Coronary artery (tissue), 2 donors: ENCODE results near the gene POLA2.

Experiments
- DNase-seq: peaks from one replicate; pipeline ENCODE4 v3.0.0-alpha.2; 2017; ENCODE audit warnings: low spot score
- H3K27ac ChIP-seq, 2 donors: fragments of 200-600 bp; sonication (generic); one replicate each; pipeline ENCODE4 v1.5.1; 2016 to 2019
- H3K4me3 ChIP-seq: fragments of 200-600 bp; sonication (generic); 2 replicates; pipeline ENCODE4 v1.5.1; 2016; ENCODE audit warnings: mild to moderate bottlenecking, moderate library complexity
- CTCF ChIP-seq: fragments of 200-600 bp; sonication (generic); IDR thresholded peaks from one replicate; pipeline ENCODE4 v1.5.1; 2019; ENCODE audit warnings: antibody characterized with exemption

Gene POLA2

DNA sequence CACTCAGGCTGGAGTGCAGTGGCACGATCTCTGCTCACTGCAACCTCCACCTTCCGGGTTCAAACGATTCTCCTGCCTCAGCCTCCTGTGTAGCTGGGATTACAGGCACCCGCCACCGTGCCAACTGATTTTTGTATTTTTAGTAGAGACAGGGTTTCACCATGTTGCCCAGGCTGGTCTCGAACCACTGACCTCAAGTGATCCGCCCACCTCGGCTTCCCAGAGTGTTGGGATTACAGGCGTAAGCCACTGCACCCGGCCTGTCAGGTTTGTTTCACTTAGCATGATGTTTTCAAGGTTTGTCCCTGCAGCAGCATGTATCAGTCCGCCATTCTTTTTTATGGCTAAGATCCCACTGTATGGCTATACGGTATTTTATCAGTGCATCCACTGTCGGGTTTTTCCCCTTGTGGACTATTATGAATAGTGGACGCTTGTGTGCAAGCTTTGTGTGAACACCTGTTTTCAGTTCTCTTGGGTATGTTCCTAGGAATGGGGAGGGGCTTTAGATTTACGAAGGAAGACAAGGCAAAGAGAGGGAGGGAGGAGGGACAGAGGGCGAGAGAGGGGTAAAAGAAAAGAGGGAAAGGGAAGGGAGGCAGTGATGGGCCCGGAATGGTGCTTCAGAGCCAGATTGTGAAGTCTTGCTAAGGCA, 39.0 kb downstream of the POLA2 start:
- TF ChIP-seq CTCF = no peak
- no peak overlapping the region for H3K27ac ChIP-seq
- no peak for DNase-seq
- H3K4me3 ChIP-seq = no peak overlapping the region

DNA sequence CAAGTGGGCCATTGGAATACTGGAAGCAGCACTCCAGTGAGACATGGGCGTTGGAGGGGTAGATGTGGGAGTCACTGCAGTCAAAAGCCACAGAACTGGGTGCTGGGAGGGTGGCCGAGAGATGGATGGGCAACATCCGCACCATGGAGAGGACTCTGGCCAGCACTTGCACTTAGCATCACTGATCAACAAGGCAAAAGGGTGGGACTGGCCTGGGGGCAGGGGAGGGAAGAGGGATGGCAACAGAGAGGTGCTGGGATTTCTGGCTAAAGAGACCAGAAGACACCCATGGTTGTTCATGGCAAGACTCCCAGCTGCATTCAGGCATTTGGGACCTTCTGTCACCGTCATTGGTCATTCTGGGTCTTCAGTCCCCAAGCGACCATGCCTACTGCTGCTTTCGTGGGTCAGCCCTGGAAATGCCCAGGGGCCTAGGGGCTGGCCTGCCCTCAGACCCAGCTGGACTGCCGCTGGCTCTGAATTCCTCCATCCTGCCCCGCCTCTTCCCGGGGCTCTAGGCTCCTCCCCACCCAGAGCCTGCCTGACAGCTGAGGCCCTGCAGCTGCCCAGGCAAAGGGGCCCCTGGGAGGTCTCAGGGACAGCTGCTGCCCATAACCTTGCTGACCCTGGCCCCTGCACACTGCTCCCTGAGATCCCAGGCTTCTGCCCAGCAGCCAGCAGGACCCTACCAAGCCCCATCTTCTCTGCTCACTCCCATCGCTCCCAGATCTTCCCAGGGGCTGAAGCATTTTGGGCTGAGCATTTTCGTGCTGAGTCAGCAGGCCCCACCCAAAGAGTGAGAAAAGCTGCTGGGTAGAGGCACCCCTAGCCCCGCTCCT, 39.9 kb downstream of the POLA2 start:
- Histone ChIP-seq H3K4me3 (no peak overlapping the region), H3K27ac (no peak overlapping the region)
- TF ChIP-seq CTCF = no peak
- DNase-seq = no peak

DNA sequence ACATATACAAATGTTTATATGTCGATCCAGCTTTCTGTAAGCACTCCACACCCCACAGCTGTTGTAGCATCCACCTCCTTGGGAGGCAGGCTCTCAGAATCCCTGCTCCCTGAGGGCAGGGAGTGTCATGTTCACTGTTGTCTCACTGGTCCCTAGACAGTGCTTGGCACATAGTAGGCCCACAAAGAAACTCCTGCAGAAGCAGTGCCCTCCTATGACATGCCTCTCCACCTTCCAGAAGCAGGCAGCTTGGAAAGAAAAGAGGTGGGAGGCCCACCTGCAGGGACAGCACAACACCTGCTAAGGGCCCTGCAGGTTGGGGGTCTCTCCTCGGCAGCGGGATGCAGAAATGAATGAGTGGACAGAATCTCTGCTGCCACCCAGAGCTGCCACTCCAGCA, 41.8 kb downstream of the POLA2 start:
- Histone ChIP-seq H3K27ac (no peak overlapping the region), H3K4me3 (no peak overlapping the region)
- DNase-seq = no peak
- no peak for TF ChIP-seq CTCF

DNA sequence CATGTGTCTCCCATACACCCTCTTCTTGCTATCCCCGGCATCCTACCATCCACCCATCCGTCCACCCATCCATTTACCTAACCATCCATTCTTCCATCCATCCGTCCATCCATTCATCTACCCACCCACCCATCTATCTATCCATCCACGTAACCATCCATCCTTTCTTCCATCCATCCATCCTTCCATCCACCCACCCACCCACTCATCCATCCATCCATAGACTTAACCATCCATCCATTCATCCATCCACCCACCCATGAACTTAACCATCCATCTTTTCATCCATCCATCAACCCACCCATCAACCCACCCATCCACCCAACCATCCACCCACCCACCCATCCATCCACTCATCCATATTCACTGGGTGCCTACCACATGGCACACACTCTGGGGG, 42.3 kb downstream of the POLA2 start:
- Histone ChIP-seq H3K4me3 (no peak overlapping the region), H3K27ac (no peak overlapping the region)
- DNase-seq = no peak
- TF ChIP-seq CTCF = no peak

DNA sequence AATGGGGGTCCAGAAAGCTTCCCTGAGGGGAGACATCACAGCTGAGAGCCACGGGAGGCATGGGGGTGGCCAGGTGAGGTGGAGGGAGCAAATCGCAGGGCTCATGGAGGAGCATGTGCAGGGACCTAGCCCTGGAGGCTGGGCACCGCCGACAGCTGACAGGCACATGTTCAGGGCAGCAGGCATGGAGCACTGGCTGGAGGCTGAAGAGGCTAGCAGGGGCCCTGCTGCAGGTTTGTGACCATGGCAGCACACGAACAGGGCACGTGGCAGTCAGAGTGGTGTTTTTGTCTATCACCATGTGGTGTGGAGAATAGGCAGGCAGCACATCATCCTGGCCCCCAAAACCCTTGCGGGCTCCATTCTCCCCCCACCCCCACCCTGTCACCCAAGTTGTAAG, 42.9 kb downstream of the POLA2 start:
- DNase-seq = no peak
- no peak overlapping the region for H3K4me3 ChIP-seq
- H3K27ac ChIP-seq = no peak overlapping the region
- TF ChIP-seq CTCF = no peak

DNA sequence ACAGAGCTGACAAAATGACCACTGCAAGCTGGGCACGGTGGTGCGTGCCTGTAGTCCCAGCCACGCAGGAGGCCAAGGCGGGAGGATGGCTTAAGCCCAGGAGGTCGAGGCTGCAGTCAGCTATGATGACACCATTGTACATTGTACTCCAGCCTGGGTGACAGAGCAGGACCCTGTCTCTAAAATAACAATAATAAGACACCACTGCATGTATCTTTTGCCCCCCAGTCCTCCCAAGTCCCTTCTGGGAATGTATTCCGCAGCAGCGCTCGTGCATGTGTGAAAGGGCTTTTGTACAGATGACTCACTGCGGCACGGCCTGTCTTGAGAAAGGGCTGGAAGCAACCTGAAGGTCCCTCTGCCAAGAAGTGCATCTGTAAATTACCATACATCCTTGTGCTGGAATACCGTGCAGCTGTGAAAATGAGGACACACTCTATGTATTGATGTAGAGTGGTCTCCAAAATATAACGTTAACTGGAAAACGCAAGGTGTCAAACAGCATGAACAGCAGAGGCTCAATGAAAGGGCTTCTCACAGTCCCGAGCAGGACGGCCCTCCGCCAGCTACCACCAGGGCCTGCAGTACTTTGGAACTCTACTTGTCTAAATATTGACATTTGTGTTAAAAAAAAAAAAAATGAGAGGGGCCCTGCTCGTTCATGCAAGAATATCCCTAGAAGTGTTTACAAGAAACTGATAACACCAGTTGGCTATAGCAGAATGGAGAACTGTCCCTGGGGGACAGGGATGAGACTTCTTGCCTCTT, 43.9 kb downstream of the POLA2 start:
- Histone ChIP-seq H3K4me3 (no peak overlapping the region), H3K27ac (peak overlapping the region in 1 of 2 donors; percentile 28)
- DNase-seq = no peak
- TF ChIP-seq CTCF = no peak
